IMR-90 (cell line): Measurements from ENCODE around the gene RBPJL. TPM values are rescaled to one million over a fixed set of nuclear protein-coding genes. Genes with fewer than 3 reads are reported as not detected.

Experiments used
- ATAC-seq: fragments of 200-7000 bp; cut with Tn5 transposase; 2 replicates; pipeline ENCODE4 v1.9.1; 2020; ENCODE audit warnings: low read depth, mild to moderate bottlenecking, moderate library complexity
- BruUV-seq: library from RNA; stranded (reverse); fragments of 400-500 nt; replicated peaks from 2 replicates; lab custom pipeline; 2021; lab: Mats Ljungman, UMichigan
- CTCF ChIA-PET: fragments of 300-600 bp; formaldehyde crosslinking; extraction: SDS; loops from one replicate; lab custom pipeline; 2021; ENCODE audit warnings: antibody characterized with exemption; lab: Yijun Ruan, JAX
- POLR2A ChIA-PET: fragments of 300-600 bp; sonication (Branson Sonifier 250); formaldehyde crosslinking; loops from one replicate; lab custom pipeline; 2022; ENCODE audit warnings: antibody characterized with exemption; ENCODE audit not compliant: unreplicated experiment; lab: Charles Lee
- DNase-seq: peaks from one replicate; pipeline ENCODE4 v3.0.0; 2013
- H2AFZ ChIP-seq: replicated peaks from 2 replicates; pipeline ENCODE3; 2013; ENCODE audit warnings: low read length, mild to moderate bottlenecking; ENCODE audit not compliant: poor library complexity
- H2AK5ac ChIP-seq: 2 replicates; pipeline ENCODE4 v1.6.1; 2013; ENCODE audit warnings: low read depth, low read length, inconsistent platforms
- H2AK9ac ChIP-seq: replicated peaks from 2 replicates; pipeline ENCODE3; 2013; ENCODE audit warnings: mild to moderate bottlenecking, low read depth, low read length, moderate library complexity; ENCODE audit not compliant: poor library complexity
- H2BK120ac ChIP-seq: 2 replicates; pipeline ENCODE4 v1.6.1; 2013; ENCODE audit warnings: low read depth, low read length, inconsistent platforms
- H2BK15ac ChIP-seq: 3 replicates; pipeline ENCODE4 v1.6.1; 2013; ENCODE audit warnings: low read depth, low read length, inconsistent platforms
- H2BK20ac ChIP-seq: 2 replicates; pipeline ENCODE4 v1.6.1; 2013; ENCODE audit warnings: low read depth, mild to moderate bottlenecking, inconsistent platforms, low read length, moderate library complexity
- H2BK5ac ChIP-seq: 2 replicates; pipeline ENCODE4 v1.6.1; 2013; ENCODE audit warnings: mild to moderate bottlenecking, low read depth, low read length, inconsistent platforms; ENCODE audit not compliant: poor library complexity, severe bottlenecking
- H3K14ac ChIP-seq: replicated peaks from 2 replicates; pipeline ENCODE4 v1.6.1; 2013; ENCODE audit warnings: low read depth, low read length, inconsistent platforms
- H3K18ac ChIP-seq: 2 replicates; pipeline ENCODE4 v1.6.1; 2013; ENCODE audit warnings: low read depth, low read length, control low read depth
- H3K23ac ChIP-seq: 2 replicates; pipeline ENCODE4 v1.6.1; 2013; ENCODE audit warnings: low read depth, low read length, inconsistent platforms
- H3K27ac ChIP-seq: 2 replicates; pipeline ENCODE4 v1.5.1; 2013; ENCODE audit warnings: mild to moderate bottlenecking, control low read depth, low read length; ENCODE audit not compliant: insufficient read depth
- H3K27me3 ChIP-seq: 2 replicates; pipeline ENCODE4 v1.6.1; 2013; ENCODE audit warnings: low read length; ENCODE audit not compliant: control insufficient read depth, insufficient read depth
- H3K36me3 ChIP-seq: 2 replicates; pipeline ENCODE4 v1.6.1; 2013; ENCODE audit warnings: low read length, mixed read lengths; ENCODE audit not compliant: control insufficient read depth, insufficient read depth
- H3K4ac ChIP-seq: 2 replicates; pipeline ENCODE4 v1.6.1; 2013; ENCODE audit warnings: low read depth, low read length, inconsistent platforms
- H3K4me1 ChIP-seq: 2 replicates; pipeline ENCODE4 v1.6.1; 2013; ENCODE audit warnings: low read length, mixed read lengths; ENCODE audit not compliant: control insufficient read depth, insufficient read depth
- H3K4me2 ChIP-seq: 2 replicates; pipeline ENCODE4 v1.6.1; 2013; ENCODE audit warnings: low read depth, mild to moderate bottlenecking, control low read depth, low read length, moderate library complexity
- H3K4me3 ChIP-seq: 2 replicates; pipeline ENCODE4 v1.5.1; 2013; ENCODE audit warnings: low read depth, mild to moderate bottlenecking, control low read depth, low read length, moderate library complexity; ENCODE audit not compliant: insufficient read depth
- H3K56ac ChIP-seq: 2 replicates; pipeline ENCODE4 v1.6.1; 2013; ENCODE audit warnings: low read length, inconsistent platforms; ENCODE audit not compliant: insufficient read depth; ENCODE audit errors: extremely low read depth
- H3K79me1 ChIP-seq, 2 experiments: 2 replicates each; pipeline ENCODE4 v1.6.1; 2013; ENCODE audit warnings: low read length in 2 of 2, inconsistent platforms in 1 of 2, low read depth in 1 of 2
- H3K9ac ChIP-seq: 2 replicates; pipeline ENCODE4 v1.6.1; 2013; ENCODE audit warnings: low read depth, low read length, control low read depth
- H3K9me1 ChIP-seq: 2 replicates; pipeline ENCODE4 v1.6.1; 2013; ENCODE audit warnings: low read length, inconsistent platforms; ENCODE audit not compliant: insufficient read depth
- H3K9me3 ChIP-seq: 2 replicates; pipeline ENCODE4 v1.6.1; 2013; ENCODE audit warnings: low read length; ENCODE audit not compliant: control insufficient read depth, insufficient read depth
- H4K20me1 ChIP-seq: 2 replicates; pipeline ENCODE4 v1.6.1; 2013; ENCODE audit warnings: low read length, inconsistent platforms; ENCODE audit not compliant: insufficient read depth
- H4K5ac ChIP-seq: 2 replicates; pipeline ENCODE4 v1.6.1; 2013; ENCODE audit warnings: mild to moderate bottlenecking, low read depth, low read length, control low read depth
- H4K8ac ChIP-seq, 2 experiments: 2 replicates each; pipeline ENCODE4 v1.6.1; 2013; ENCODE audit warnings: low read depth in 2 of 2, low read length in 2 of 2, control low read depth in 1 of 2, inconsistent platforms in 1 of 2
- H4K91ac ChIP-seq: 2 replicates; pipeline ENCODE4 v1.6.1; 2013; ENCODE audit warnings: low read depth, low read length, inconsistent platforms; ENCODE audit not compliant: insufficient read depth
- CHD1 ChIP-seq: IDR thresholded peaks from 2 replicates; pipeline ENCODE4 v1.6.1; 2012; ENCODE audit warnings: low read depth, low read length, improper control_type of control experiment
- FOS ChIP-seq: fragments of 150-350 bp; IDR thresholded peaks from 2 replicates; pipeline ENCODE4 v1.6.1; 2016; ENCODE audit warnings: low read depth, low read length
- MAZ ChIP-seq: IDR thresholded peaks from 2 replicates; pipeline ENCODE4 v1.6.1; 2012; ENCODE audit warnings: low read depth, mild to moderate bottlenecking, low read length, improper control_type of control experiment, moderate library complexity, borderline replicate concordance
- MXI1 ChIP-seq: IDR thresholded peaks from 2 replicates; pipeline ENCODE4 v1.6.1; 2012; ENCODE audit warnings: low read depth, mild to moderate bottlenecking, low read length, moderate library complexity, borderline replicate concordance
- POLR2A ChIP-seq: IDR thresholded peaks from 2 replicates; pipeline ENCODE4 v1.6.1; 2012; ENCODE audit warnings: mild to moderate bottlenecking, low read depth, low read length
- RAD21 ChIP-seq: IDR thresholded peaks from 2 replicates; pipeline ENCODE4 v1.6.1; 2012; ENCODE audit warnings: low read length, improper control_type of control experiment
- RFX5 ChIP-seq: IDR thresholded peaks from 2 replicates; pipeline ENCODE4 v1.8.0; 2012; ENCODE audit warnings: low read depth, mild to moderate bottlenecking, low read length, moderate library complexity
- SMC3 ChIP-seq: fragments of 150-350 bp; IDR thresholded peaks from 2 replicates; pipeline ENCODE4 v1.6.1; 2016; ENCODE audit warnings: low read depth, mild to moderate bottlenecking, antibody characterized with exemption, low read length, moderate library complexity
- USF2 ChIP-seq: fragments of 150-350 bp; IDR thresholded peaks from 2 replicates; pipeline ENCODE4 v1.6.1; 2017; ENCODE audit warnings: mild to moderate bottlenecking, antibody characterized with exemption, low read length, low read depth
- WGBS, 2 experiments: methylation state at CpG; one replicate each; pipeline versions ENCODE4 v1.1.5 to v1.1.7; 2013; ENCODE audit warnings: missing lambda C conversion rate in 2 of 2; ENCODE audit not compliant: insufficient read length in 1 of 2; ENCODE audit errors: extremely low coverage in 2 of 2; 5-methylcytosine and 5-hydroxymethylcytosine counted together
- dilution Hi-C: fragments of 300-500 bp; cut with HindIII; formaldehyde crosslinking; loops from one replicate; pipeline ENCODE4 v1.14.3; 2018; ENCODE audit warnings: low sequenced_read_pairs; ENCODE audit not compliant: unreplicated experiment
- in situ Hi-C: fragments of 300-500 bp; cut with MboI; formaldehyde crosslinking; loops from 3 replicates; pipeline ENCODE4 v1.14.3; 2019; ENCODE audit warnings: low sequenced_read_pairs, inconsistent platforms, mixed read lengths
- intact Hi-C: fragments of 100-400 bp; cut with micrococcal nuclease; formaldehyde crosslinking; loops from 2 replicates; pipeline ENCODE4 v1.10.0; 2022
- polyA plus RNA-seq, 3 experiments: library from polyadenylated mRNA; depleted of rRNA; stranded (reverse); fragments of >200 nt; gene quantifications; 2 replicates each; pipeline ENCODE4 v1.2.3, GENCODE V29; 2012; ENCODE audit warnings: low replicate concordance in 1 of 3
- total RNA-seq: library from RNA; depleted of rRNA; stranded (reverse); fragments of >200 nt; gene quantifications from 2 replicates; pipeline ENCODE4 v1.2.3, GENCODE V29; 2012

RBPJL gene
- total and polyA plus RNA-seq, 2 of the 4 experiments (the other 2 are of a cell fraction), result not detected

- TF ChIP-seq MAZ, result no peak
- TF ChIP-seq SMC3, result no peak
- TF ChIP-seq FOS, result no peak
- TF ChIP-seq POLR2A, result no peak
- TF ChIP-seq USF2, result no peak
- no peak for TF ChIP-seq CHD1
- TF ChIP-seq RFX5, result no peak
- TF ChIP-seq RAD21, result no peak
- TF ChIP-seq MXI1, result no peak
- peak overlapping the region; percentile 38; the same call in 1 of the 2 replicates for H3K4ac ChIP-seq
- peak overlapping the region; percentile 13; the same call in 1 of the 2 replicates for H3K4me3 ChIP-seq
- peak overlapping the region; percentile 68; the same call in 1 of the 2 replicates for H3K27ac ChIP-seq
- no peak overlapping the region for H2AFZ ChIP-seq
- H4K91ac ChIP-seq, result no peak overlapping the region
- ChIA-PET POLR2A (interaction anchor here (0.6 kb wide), 1 partner anchor 9 kb away, joined by 3 read pairs; no protein-coding TSS in a partner anchor), CTCF (interaction anchor here (0.8 to 1.7 kb wide), 2 partner anchors 8 to 35 kb away, joined by 4 read pairs; partner anchors contain the start of gene SYS1)
- H2BK15ac ChIP-seq, result peak overlapping the region; percentile 29; the same call in 2 of the 3 replicates
- peaks cover 29% of the 10 kb centered on the region for H3K4me1 ChIP-seq
- peaks cover 17% of the 10 kb centered on the region for H3K9me1 ChIP-seq
- peaks cover 5% of the 10 kb centered on the region; the same call in 1 of the 2 replicates for H4K20me1 ChIP-seq
- in situ Hi-C loops, result loop anchor here (5.0 kb wide), 1 partner anchor 83 kb away; no protein-coding TSS in a partner anchor
- H3K56ac ChIP-seq, result no peak overlapping the region
- no peaks in the 10 kb centered on the region for H3K27me3 ChIP-seq
- H2BK120ac ChIP-seq, result peak overlapping the region; percentile 36; the same call in 1 of the 2 replicates
- no TSS peak for BruUV-seq
- intact Hi-C loops, result no loop called here
- no peaks in the 10 kb centered on the region for H3K9me3 ChIP-seq
- peak overlapping the region; percentile 25; the same call in 1 of the 2 replicates for H4K5ac ChIP-seq
- ATAC-seq (no peak), DNase-seq (peak; percentile 44)
- H2AK5ac ChIP-seq, result 0 out of 2 replicates have a peak overlapping the region, but pooled peaks have one; percentile 21
- dilution Hi-C loops, result no loop called here
- H3K9ac ChIP-seq, result peak overlapping the region; percentile 20; the same call in 1 of the 2 replicates
- no peak overlapping the region for H2AK9ac ChIP-seq
- H3K4me2 ChIP-seq, result peak overlapping the region; percentile 85
- peak overlapping the region; percentile 10 for H2BK20ac ChIP-seq
- H3K79me1 ChIP-seq, result peaks cover 0 to 16% of the 10 kb centered on the region in 2 experiments; a peak in 2 of 4 replicates
- peak overlapping the region; percentile 81 for H2BK5ac ChIP-seq
- peak overlapping the region; percentile 61; the same call in 1 of the 2 replicates for H3K18ac ChIP-seq
- no peak overlapping the region; the same call in 1 of the 2 replicates for H3K14ac ChIP-seq
- WGBS, 2 experiments, result 36% methylated on average over 4 of the region's 9 CpGs; no CpG with 5 or more reads in 1 of the 2 experiments
- no peaks in the 10 kb centered on the region for H3K36me3 ChIP-seq
- peak overlapping the region in 1 of 2 experiments; percentile 58; a peak in 2 of 4 replicates for H4K8ac ChIP-seq
- peak overlapping the region; percentile 64; the same call in 1 of the 2 replicates for H3K23ac ChIP-seq
Observed at GRCh38 chr20:45354423-45355208, 48.0 kb downstream of the RBPJL start.
